PC-3 (cell line): ENCODE results near the gene ASPSCR1. TPM values are rescaled to one million over a fixed set of nuclear protein-coding genes. Genes with fewer than 3 reads are reported as not detected.
"Not testable (repeated sequence)": the region's sequence is repeated elsewhere in the genome, so short reads cannot be mapped to it uniquely, and the experiment has no call there.

Experiments
- ATAC-seq: fragments of 200-7000 bp; cut with Tn5 transposase; 2 replicates; pipeline ENCODE4 v1.9.1; 2020; ENCODE audit warnings: mild to moderate bottlenecking, moderate library complexity
- BruUV-seq: library from RNA; stranded (reverse); fragments of 400-500 nt; replicated peaks from 2 replicates; lab custom pipeline; 2021; lab: Mats Ljungman, UMichigan
- CTCF ChIA-PET: fragments of 300-600 bp; sonication (Branson Sonifier 250); formaldehyde crosslinking; loops from one replicate; lab custom pipeline; 2022; ENCODE audit warnings: antibody characterized with exemption; lab: Charles Lee
- POLR2A ChIA-PET: fragments of 300-600 bp; sonication (Branson Sonifier 250); formaldehyde crosslinking; loops from one replicate; lab custom pipeline; 2022; ENCODE audit warnings: antibody characterized with exemption; ENCODE audit not compliant: unreplicated experiment; lab: Charles Lee
- DNase-seq: peaks from one replicate; pipeline ENCODE4 v3.0.0-alpha.2; 2015
- H2AFZ ChIP-seq: fragments of 300-600 bp; sonication (generic); 2 replicates; pipeline ENCODE4 v1.6.0; 2016; ENCODE audit warnings: antibody characterized with exemption, low read length
- H3F3A ChIP-seq: fragments of 300-600 bp; sonication (generic); one replicate; pipeline ENCODE4 v1.6.0; 2017; ENCODE audit warnings: antibody characterized with exemption, low read length, control low read depth, mild to moderate bottlenecking; ENCODE audit not compliant: unreplicated experiment
- H3K27ac ChIP-seq: fragments of 300-600 bp; sonication (generic); 2 replicates; pipeline ENCODE4 v1.5.1; 2016; ENCODE audit warnings: mild to moderate bottlenecking, low read length
- H3K27me3 ChIP-seq: fragments of 300-600 bp; sonication (generic); 2 replicates; pipeline ENCODE4 v1.6.1; 2016; ENCODE audit warnings: low read length, mixed read lengths
- H3K36me3 ChIP-seq: fragments of 300-600 bp; sonication (generic); 2 replicates; pipeline ENCODE4 v1.6.1; 2016; ENCODE audit warnings: low read depth, mixed run types, low read length, mixed read lengths
- H3K4me1 ChIP-seq: fragments of 300-600 bp; sonication (generic); 2 replicates; pipeline ENCODE4 v1.5.1; 2016; ENCODE audit warnings: low read length; ENCODE audit not compliant: insufficient read depth
- H3K4me2 ChIP-seq: fragments of 300-600 bp; sonication (generic); 2 replicates; pipeline ENCODE4 v1.6.0; 2016; ENCODE audit warnings: low read length
- H3K4me3 ChIP-seq: fragments of 300-600 bp; sonication (generic); 2 replicates; pipeline ENCODE4 v1.5.1; 2016; ENCODE audit warnings: mild to moderate bottlenecking, low read length, mixed read lengths
- H3K79me2 ChIP-seq: fragments of 300-600 bp; sonication (generic); 2 replicates; pipeline ENCODE4 v1.6.1; 2017; ENCODE audit warnings: low read length, mixed read lengths
- H3K9ac ChIP-seq: fragments of 300-600 bp; sonication (generic); 2 replicates; pipeline ENCODE4 v1.6.0; 2016; ENCODE audit warnings: mild to moderate bottlenecking, low read length
- H3K9me2 ChIP-seq: fragments of 300-600 bp; sonication (generic); replicated peaks from 2 replicates; pipeline ENCODE4 v1.6.1; 2016; ENCODE audit warnings: mixed run types, low read length, mixed read lengths
- H3K9me3 ChIP-seq: fragments of 300-600 bp; sonication (generic); 2 replicates; pipeline ENCODE4 v1.6.1; 2016; ENCODE audit warnings: low read length, mixed read lengths
- H4K20me1 ChIP-seq: fragments of 300-600 bp; sonication (generic); 2 replicates; pipeline ENCODE4 v1.6.1; 2016; ENCODE audit warnings: low read length, mixed read lengths
- EZH2 ChIP-seq: fragments of 300-600 bp; sonication (generic); IDR thresholded peaks from one replicate; pipeline ENCODE4 v1.6.1; 2017; ENCODE audit warnings: antibody characterized with exemption, mild to moderate bottlenecking, low read length; ENCODE audit not compliant: unreplicated experiment
- EZH2phosphoT487 ChIP-seq: fragments of 300-600 bp; sonication (generic); IDR thresholded peaks from 2 replicates; pipeline ENCODE4 v1.6.1; 2018; ENCODE audit warnings: mild to moderate bottlenecking, antibody characterized with exemption, low read length, borderline replicate concordance
- intact Hi-C: fragments of 100-400 bp; cut with micrococcal nuclease; formaldehyde crosslinking; loops from 2 replicates; pipeline ENCODE4 v1.9.0; 2023
- total RNA-seq: library from RNA; depleted of rRNA; stranded (reverse); fragments of >200 nt; gene quantifications from 2 replicates; pipeline ENCODE4 v1.2.3, GENCODE V29; 2014
- TF ChIP-seq, protein P1 (sequence below): fragments of 300-600 bp; sonication (generic); conservative IDR thresholded peaks from 2 replicates; pipeline ENCODE4 v1.5.1; 2017; ENCODE audit warnings: antibody characterized with exemption, low read depth, mild to moderate bottlenecking, low read length

Gene ASPSCR1
- total RNA-seq, 1 experiment from 2014 or later = 31.5 TPM

DNA sequence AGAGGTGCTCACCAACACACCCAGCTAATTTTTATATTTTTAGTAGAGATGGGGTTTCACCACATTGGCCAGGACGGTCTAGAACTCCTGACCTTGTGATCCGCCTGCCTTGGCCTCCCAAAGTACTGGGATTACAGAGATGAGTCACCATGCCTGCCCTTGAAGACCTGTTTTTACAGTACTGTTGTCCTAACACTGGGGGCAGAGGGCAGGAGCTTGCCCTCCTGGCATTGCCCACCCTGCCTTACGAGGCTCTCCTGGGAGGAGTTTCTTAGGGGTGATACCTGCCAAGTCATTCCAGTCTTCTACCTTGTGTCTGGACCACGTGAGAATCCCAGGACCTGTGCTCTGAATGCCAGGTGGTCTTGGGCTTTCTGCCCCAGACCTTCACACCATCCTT is 2.7 kb downstream of the ASPSCR1 start:
- H3K27me3 ChIP-seq = no peaks in the 10 kb centered on the region
- no peaks in the 10 kb centered on the region for H3K9me3 ChIP-seq
- ATAC-seq = no peak
- CTCF ChIA-PET = no interaction called here
- peaks cover 15% of the 10 kb centered on the region for H3K79me2 ChIP-seq
- H3F3A ChIP-seq = no peaks in the 10 kb centered on the region
- no peaks in the 10 kb centered on the region for H3K36me3 ChIP-seq
- no peaks in the 10 kb centered on the region for H3K9me2 ChIP-seq
- no TSS peak for BruUV-seq
- H4K20me1 ChIP-seq = no peaks in the 10 kb centered on the region
- H2AFZ ChIP-seq = no peak overlapping the region
- no peak overlapping the region for H3K27ac ChIP-seq
- no peak overlapping the region for H3K4me2 ChIP-seq
- intact Hi-C loops = no loop called here
- H3K9ac ChIP-seq = no peak overlapping the region
- DNase-seq = no peak
- no peak overlapping the region for H3K4me3 ChIP-seq
- no peak for TF ChIP-seq EZH2phosphoT487
- TF ChIP-seq, protein P1, sequence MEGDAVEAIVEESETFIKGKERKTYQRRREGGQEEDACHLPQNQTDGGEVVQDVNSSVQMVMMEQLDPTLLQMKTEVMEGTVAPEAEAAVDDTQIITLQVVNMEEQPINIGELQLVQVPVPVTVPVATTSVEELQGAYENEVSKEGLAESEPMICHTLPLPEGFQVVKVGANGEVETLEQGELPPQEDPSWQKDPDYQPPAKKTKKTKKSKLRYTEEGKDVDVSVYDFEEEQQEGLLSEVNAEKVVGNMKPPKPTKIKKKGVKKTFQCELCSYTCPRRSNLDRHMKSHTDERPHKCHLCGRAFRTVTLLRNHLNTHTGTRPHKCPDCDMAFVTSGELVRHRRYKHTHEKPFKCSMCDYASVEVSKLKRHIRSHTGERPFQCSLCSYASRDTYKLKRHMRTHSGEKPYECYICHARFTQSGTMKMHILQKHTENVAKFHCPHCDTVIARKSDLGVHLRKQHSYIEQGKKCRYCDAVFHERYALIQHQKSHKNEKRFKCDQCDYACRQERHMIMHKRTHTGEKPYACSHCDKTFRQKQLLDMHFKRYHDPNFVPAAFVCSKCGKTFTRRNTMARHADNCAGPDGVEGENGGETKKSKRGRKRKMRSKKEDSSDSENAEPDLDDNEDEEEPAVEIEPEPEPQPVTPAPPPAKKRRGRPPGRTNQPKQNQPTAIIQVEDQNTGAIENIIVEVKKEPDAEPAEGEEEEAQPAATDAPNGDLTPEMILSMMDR = no peak
- TF ChIP-seq EZH2 = no peak
- peaks cover 13% of the 10 kb centered on the region for H3K4me1 ChIP-seq
- POLR2A ChIA-PET = no interaction called here

DNA sequence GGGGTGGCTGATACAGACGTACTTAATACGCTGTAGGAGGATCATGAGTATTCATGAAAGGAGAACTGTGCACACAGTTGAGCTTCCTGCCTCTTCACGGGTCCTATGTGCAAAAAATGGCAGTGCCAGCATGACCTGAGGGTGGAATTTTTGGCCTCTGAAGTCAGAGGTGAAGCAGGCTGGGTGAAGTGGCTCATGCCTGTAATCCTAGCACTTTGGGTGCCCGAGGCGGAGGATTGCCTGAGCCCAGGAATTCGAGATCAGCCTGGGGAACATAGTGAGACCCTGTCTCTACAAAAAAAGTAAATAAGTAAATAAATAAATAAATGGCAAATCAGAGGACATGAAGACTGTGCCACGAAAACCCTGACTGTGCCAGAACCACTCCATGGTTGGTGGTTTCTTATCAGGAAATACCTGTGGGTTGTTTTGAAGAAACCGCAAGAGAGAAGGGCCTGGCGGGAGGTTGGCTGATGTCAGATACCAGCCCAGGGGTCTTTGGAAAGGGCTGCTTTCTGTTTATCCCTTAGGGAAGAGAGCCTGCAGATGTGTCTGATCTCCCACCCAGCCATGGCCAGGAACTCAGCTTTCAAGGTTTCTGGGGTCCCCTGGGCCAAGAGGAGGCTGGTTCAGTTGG is 3.4 kb downstream of the ASPSCR1 start:
- TF ChIP-seq EZH2 = no peak
- TF ChIP-seq, protein P1 = no peak
- no peak for TF ChIP-seq EZH2phosphoT487
- H3K4me1 ChIP-seq = peaks cover 13% of the 10 kb centered on the region
- no peak overlapping the region for H3K4me2 ChIP-seq
- CTCF ChIA-PET = no interaction called here
- DNase-seq = no peak
- no peaks in the 10 kb centered on the region for H3K36me3 ChIP-seq
- POLR2A ChIA-PET = no interaction called here
- H3K9me2 ChIP-seq = no peaks in the 10 kb centered on the region
- no peak for ATAC-seq
- H3K9me3 ChIP-seq = no peaks in the 10 kb centered on the region
- H3K79me2 ChIP-seq = peaks cover 15% of the 10 kb centered on the region
- H3K27me3 ChIP-seq = no peaks in the 10 kb centered on the region
- no peaks in the 10 kb centered on the region for H3F3A ChIP-seq
- H3K9ac ChIP-seq = no peak overlapping the region
- no peak overlapping the region for H3K4me3 ChIP-seq
- no TSS peak for BruUV-seq
- no peak overlapping the region for H3K27ac ChIP-seq
- no peaks in the 10 kb centered on the region for H4K20me1 ChIP-seq
- intact Hi-C loops = no loop called here
- no peak overlapping the region for H2AFZ ChIP-seq

DNA sequence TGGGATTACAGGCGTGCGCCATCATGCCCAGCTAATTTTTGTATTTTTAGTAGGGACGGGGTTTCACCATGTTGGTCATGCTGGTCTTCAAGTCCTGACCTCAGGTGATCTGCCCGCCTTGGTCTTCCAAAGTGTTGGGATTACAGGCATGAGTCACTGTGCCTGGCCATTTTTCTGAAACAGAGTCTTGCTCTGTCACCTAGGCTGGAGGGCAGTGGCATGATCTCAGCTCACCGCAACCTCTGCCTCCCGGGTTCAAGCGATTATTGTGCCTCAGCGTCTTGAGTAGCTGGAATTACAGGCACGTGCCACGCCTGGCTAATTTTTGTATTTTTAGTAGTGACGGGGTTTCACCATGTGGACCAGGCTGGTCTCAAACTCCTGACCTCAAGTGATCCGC is 4.1 kb downstream of the ASPSCR1 start:
- H3K4me2 ChIP-seq, H3K9me3 ChIP-seq, DNase-seq, CTCF ChIA-PET, H3K27me3 ChIP-seq, POLR2A ChIA-PET, H3K9me2 ChIP-seq, H3K4me3 ChIP-seq, H3F3A ChIP-seq, H4K20me1 ChIP-seq, H3K36me3 ChIP-seq, BruUV-seq, H2AFZ ChIP-seq, H3K9ac ChIP-seq, H3K27ac ChIP-seq, ATAC-seq, intact Hi-C loops: not testable (repeated sequence)
- peaks cover 11% of the 10 kb centered on the region for H3K4me1 ChIP-seq
- peaks cover 15% of the 10 kb centered on the region for H3K79me2 ChIP-seq
